GM10847 (cell line): Measurements from ENCODE around the gene RBM15B.

Source experiments
- POLR2A ChIP-seq: IDR thresholded peaks from 2 replicates; pipeline ENCODE4 v1.6.1; 2011; ENCODE audit not compliant: insufficient read length; ENCODE audit errors: extremely low read depth

Gene RBM15B

GRCh38 chr3:51386159-51386851 lies 4.8 kb upstream of the RBM15B start:
- no peak for TF ChIP-seq POLR2A

DNA sequence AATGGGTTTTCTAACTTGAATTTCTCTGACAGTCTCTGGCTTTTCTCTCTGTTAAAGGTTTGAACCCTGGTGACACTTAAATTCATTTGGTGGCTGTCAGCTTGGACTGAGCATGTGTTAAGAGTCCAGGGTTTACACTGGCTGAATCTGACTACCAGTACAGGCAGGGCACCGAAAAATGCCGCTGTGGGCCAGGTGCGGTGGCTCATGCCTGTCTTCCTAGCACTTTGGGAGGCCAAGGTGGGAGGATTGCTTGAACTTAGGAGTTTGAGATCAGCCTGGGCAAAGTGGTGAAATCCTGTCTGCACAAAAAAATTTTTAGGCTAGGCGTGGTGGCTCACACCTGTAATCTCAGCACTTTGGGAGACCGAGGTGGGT lies 4.2 kb upstream of the RBM15B start:
- TF ChIP-seq POLR2A = no peak

- TF ChIP-seq POLR2A = no peak
These were observed 2.6 kb upstream of the RBM15B start for GRCh38 chr3:51388286-51389029.

DNA sequence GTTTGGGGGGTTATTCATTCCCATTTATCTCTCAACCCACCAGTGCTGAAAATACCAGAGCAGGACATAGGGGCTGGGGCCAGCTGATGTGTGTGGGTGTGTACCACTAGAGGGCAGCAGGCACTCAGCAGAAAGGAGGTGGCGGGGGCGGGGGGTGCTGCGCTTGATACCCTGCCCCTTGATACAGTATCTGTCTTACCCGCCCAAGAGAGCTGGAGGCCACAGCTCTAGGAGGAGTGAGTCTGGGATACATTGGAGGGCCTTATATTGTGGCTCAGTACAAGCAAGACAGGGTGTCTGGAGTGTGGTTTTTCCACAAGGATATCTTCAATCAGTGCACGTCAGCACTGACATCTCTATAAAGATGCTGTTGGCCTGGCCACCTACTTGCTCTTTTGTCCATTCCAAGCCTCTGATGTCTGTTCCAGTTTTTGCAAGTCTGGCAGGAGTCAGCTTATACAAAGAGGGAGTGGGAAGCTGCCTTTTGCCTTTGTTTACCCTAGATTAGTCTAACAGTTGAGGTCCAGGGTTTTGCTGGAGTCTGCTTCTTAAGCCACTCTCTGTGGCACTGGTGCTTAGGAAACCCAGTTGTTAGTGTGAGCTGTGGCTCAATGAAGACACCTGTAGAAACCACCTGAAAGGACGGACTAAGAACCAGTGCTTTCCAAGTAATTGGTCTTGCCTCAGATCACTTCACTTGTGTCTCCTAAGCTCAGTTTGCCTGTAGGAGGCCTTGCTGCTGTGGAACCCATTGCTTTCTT lies 1.5 kb upstream of the RBM15B start:
- TF ChIP-seq POLR2A = no peak

GRCh38 chr3:51390246-51391074 lies 625 bp upstream of the RBM15B start:
- no peak for TF ChIP-seq POLR2A

DNA sequence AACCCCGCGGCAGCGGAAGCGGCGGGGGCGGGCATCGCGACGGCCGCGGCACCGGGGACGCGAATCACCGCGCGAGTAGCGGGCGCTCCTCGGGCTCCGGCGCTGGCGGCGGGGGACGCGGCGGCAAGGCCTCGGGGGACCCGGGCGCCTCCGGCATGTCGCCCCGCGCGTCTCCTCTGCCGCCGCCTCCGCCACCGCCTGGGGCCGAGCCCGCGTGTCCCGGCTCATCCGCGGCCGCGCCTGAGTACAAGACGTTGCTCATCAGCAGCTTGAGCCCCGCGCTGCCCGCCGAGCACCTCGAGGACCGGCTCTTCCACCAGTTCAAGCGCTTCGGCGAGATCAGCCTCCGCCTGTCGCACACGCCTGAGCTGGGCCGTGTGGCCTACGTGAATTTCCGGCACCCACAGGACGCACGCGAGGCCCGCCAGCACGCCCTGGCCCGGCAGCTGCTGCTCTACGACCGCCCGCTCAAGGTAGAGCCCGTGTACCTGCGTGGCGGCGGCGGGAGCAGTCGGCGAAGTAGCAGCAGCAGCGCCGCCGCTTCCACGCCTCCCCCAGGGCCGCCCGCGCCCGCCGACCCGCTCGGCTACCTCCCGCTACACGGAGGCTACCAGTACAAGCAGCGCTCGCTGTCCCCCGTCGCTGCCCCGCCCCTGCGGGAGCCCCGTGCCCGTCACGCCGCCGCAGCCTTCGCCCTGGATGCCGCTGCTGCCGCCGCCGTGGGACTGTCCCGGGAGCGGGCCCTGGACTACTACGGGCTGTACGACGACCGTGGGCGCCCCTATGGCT lies 675 bp downstream of the RBM15B start:
- TF ChIP-seq POLR2A = no peak

- no peak for TF ChIP-seq POLR2A
These were observed 1.5 kb downstream of the RBM15B start for GRCh38 chr3:51392355-51393133.

DNA sequence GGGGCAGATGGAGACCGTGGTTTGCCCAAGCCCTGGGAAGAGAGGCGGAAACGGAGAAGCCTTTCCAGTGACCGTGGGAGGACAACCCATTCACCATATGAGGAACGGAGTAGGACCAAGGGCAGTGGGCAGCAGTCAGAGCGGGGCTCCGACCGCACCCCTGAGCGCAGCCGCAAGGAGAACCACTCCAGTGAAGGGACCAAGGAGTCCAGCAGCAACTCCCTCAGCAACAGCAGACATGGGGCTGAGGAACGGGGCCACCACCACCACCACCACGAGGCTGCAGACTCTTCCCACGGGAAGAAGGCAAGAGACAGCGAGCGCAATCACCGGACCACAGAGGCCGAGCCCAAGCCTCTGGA lies 2.0 kb downstream of the RBM15B start:
- no peak for TF ChIP-seq POLR2A

DNA sequence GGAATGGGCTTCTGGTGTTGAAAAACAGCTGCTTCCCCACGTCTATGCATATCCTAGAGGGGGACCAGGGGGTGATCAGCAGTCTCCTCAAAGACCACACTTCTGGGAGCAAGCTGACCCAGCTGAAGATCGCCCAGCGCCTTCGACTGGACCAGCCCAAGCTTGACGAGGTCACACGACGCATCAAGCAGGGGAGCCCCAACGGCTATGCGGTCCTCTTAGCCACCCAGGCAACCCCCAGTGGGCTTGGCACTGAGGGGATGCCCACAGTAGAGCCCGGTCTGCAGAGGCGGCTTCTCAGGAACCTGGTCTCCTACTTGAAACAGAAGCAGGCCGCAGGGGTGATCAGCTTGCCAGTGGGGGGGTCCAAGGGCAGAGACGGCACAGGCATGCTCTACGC lies 2.5 kb downstream of the RBM15B start:
- no peak for TF ChIP-seq POLR2A

GRCh38 chr3:51394541-51394940 lies 3.5 kb downstream of the RBM15B start:
- TF ChIP-seq POLR2A = no peak

DNA sequence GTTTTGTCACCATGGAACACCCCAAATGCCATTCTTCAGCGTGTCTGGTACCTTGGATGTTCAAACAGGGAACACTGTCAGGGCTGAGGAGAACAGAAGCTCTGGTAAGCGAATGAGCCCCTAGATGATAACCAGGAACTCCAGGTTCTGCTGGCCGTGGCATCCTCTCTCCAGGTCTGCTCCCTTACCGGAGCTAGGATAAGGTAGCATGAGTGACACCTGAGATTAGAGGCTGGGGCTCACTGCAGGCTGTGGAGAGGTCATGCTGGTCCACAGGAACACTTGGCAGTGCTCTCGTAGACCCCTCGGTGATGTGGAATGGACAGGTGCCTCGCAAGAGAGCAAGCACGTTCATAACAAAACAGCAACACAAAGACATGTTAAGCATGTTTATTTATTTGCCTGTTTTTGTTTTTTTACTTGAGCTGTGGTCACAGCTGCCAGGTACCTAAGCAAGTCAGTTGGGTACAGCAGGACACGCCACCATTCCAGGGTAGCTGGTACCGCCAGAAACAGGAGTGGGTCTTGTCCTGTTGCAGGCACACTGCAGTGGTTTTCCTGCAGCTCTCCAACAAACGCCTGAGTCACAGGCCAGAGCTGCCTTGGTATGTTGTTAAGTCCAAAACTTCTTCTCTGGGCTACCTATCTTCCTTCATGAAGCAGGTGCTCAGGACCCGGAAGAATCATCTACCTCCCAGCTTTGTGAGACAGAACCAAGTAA lies 4.6 kb downstream of the RBM15B start:
- TF ChIP-seq POLR2A = no peak

GRCh38 chr3:51396401-51396800 lies 5.3 kb downstream of the RBM15B start:
- TF ChIP-seq POLR2A = no peak

GRCh38 chr3:51397392-51397791 lies 6.3 kb downstream of the RBM15B start:
- no peak for TF ChIP-seq POLR2A

DNA sequence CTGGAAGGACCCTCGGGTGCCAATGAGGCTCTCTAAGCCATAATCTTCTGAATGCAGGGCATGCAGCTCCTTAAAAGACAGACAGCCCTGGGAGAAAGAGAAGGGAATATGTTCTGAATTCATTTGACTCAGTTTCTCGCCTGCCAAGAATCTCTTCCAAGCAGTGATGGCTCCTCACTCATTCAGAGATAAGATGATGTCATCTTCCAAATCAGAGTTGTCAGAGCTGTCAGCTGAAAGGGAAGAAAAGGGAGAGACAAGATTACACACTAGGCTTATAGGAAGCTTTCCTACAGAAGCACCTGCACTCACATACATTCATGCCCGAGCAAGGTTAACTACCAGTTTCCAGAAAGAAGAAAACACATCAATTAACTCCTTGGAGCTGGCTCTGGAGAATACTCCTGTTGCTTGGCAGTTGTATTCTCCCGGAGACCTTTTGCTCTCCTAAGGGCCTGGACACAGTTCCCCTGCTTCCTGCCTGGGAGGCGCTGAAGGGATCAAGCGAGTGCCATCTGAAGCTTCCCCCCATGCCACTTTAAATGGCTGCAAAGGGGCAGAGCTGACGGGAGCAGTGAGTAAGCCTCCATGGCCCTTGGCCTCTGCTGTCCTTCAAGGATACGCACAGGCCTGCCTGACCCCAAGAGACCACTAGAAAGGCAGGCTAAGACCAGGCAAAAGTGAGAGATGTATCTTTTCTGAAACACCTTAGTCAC lies 7.7 kb downstream of the RBM15B start:
- no peak for TF ChIP-seq POLR2A
